Lung (tissue), 12 donors: ENCODE results near the gene B3GNT8. TPM values are rescaled to one million over a fixed set of nuclear protein-coding genes. Genes with fewer than 3 reads are reported as not detected.

ENCODE experiments used
- ATAC-seq: fragments of 200-7000 bp; cut with Tn5 transposase; one replicate; pipeline ENCODE4 v1.9.1; 2020; ENCODE audit warnings: moderate number of reproducible peaks; ENCODE audit not compliant: insufficient read depth, low FRiP score
- DNase-seq, 3 donors: peaks; one replicate each; pipeline ENCODE4 v3.0.0-alpha.2; 2013 to 2017
- H3K27ac ChIP-seq, 2 donors: one replicate each; pipeline ENCODE4 v1.5.1; 2013; ENCODE audit warnings: mild to moderate bottlenecking in 2 of 2, moderate library complexity in 2 of 2, control low read depth in 1 of 2, inconsistent platforms in 1 of 2, low read depth in 1 of 2, low read length in 1 of 2
- H3K27me3 ChIP-seq, 3 donors: one replicate each; pipeline ENCODE4 v1.5.1; 2013; ENCODE audit warnings: low read length in 2 of 3; ENCODE audit not compliant: control insufficient read depth in 3 of 3, insufficient read depth in 3 of 3
- H3K36me3 ChIP-seq, 4 donors: one replicate each; pipeline ENCODE4 v1.5.1; 2013; ENCODE audit warnings: low read length in 4 of 4, mild to moderate bottlenecking in 1 of 4, moderate library complexity in 1 of 4; ENCODE audit not compliant: control insufficient read depth in 4 of 4, insufficient read depth in 4 of 4
- H3K4me1 ChIP-seq, 5 donors: one replicate each; pipeline ENCODE4 v1.5.1; 2013; ENCODE audit warnings: low read length in 5 of 5, mild to moderate bottlenecking in 2 of 5, moderate library complexity in 1 of 5; ENCODE audit not compliant: control insufficient read depth in 5 of 5, insufficient read depth in 5 of 5
- H3K4me3 ChIP-seq: one replicate; pipeline ENCODE4 v1.5.1; 2013; ENCODE audit warnings: mild to moderate bottlenecking, control low read depth, moderate library complexity
- H3K9ac ChIP-seq, 2 donors: one replicate each; pipeline ENCODE4 v1.5.1; 2013; ENCODE audit warnings: low read length in 2 of 2, control low read depth in 1 of 2; ENCODE audit not compliant: insufficient read depth in 1 of 2
- H3K9me3 ChIP-seq, 4 donors: one replicate each; pipeline ENCODE4 v1.5.1; 2013; ENCODE audit warnings: low read length in 3 of 4, mild to moderate bottlenecking in 1 of 4, moderate library complexity in 1 of 4; ENCODE audit not compliant: control insufficient read depth in 4 of 4, insufficient read depth in 3 of 4
- WGBS, 2 donors: extraction: QIAGEN DNeasy Blood & Tissue Kit; methylation state at CpG; one replicate each; pipeline ENCODE4 v1.1.7; 2013; 5-methylcytosine and 5-hydroxymethylcytosine counted together
- polyA plus RNA-seq, 2 donors: library from polyadenylated mRNA; stranded (reverse); fragments of 200-250 nt; gene quantifications; one replicate each; pipeline ENCODE4 v1.2.1, GENCODE V29; 2013
- total RNA-seq, 2 donors: library from RNA; depleted of rRNA in 1 of 2; stranded (reverse); fragments of >200 nt in 1 of 2; gene quantifications; one replicate each; pipeline ENCODE4 v1.2.1, GENCODE V29; 2014 to 2021
- TF ChIP-seq, protein P1 (sequence below): IDR thresholded peaks from 2 replicates; pipeline ENCODE4 v1.5.1; 2012; ENCODE audit warnings: mild to moderate bottlenecking; ENCODE audit errors: control extremely low read depth, extremely low read depth
- donor health status: control.
- donor health status: control.
- donor health status: Bipolar disorder and iron deficiency.
- donor health status: healthy.
- donor health status: DM: yes; HTN: yes; CAD: no.

The B3GNT8 gene
- total and polyA plus RNA-seq, 4 donors = 6.2 to 39.0 (median 32.8) TPM

DNA sequence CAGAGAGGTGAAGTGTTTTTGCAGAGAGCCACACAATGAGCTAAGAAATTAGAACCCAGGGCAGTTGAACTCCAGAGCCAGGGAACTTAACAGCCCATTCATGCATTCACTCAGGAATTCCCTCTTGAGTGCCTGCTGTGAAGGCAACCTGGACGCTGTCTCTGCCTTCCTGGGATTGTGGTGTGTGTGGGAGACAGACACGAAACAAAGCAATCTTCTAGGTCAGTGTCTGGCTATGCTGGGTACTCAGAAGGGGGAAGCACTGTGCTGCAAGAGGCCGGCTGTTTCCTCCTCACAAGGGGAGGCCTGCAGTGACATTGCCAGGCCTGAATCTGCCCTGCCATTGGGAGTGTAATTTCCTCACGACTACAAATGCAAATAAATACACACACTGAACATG, 19.9 kb downstream of the B3GNT8 start:
- DNase-seq (peak in 1 of 3 donors; percentile 37), ATAC-seq (peak; percentile 33)
- Histone ChIP-seq H3K9me3 (no peaks in the 10 kb centered on the region), H3K36me3 (peaks cover 0 to 13% (median 1%) of the 10 kb centered on the region in 4 donors), H3K4me1 (peaks cover 0 to 25% (median 4%) of the 10 kb centered on the region in 5 donors), H3K9ac (no peak overlapping the region), H3K27ac (peak overlapping the region; percentile 11 to 88), H3K4me3 (no peak overlapping the region), H3K27me3 (no peaks in the 10 kb centered on the region)
- WGBS, 2 donors = 14 to 22% methylated on average over 4 of the region's 4 CpGs
- TF ChIP-seq, protein P1, sequence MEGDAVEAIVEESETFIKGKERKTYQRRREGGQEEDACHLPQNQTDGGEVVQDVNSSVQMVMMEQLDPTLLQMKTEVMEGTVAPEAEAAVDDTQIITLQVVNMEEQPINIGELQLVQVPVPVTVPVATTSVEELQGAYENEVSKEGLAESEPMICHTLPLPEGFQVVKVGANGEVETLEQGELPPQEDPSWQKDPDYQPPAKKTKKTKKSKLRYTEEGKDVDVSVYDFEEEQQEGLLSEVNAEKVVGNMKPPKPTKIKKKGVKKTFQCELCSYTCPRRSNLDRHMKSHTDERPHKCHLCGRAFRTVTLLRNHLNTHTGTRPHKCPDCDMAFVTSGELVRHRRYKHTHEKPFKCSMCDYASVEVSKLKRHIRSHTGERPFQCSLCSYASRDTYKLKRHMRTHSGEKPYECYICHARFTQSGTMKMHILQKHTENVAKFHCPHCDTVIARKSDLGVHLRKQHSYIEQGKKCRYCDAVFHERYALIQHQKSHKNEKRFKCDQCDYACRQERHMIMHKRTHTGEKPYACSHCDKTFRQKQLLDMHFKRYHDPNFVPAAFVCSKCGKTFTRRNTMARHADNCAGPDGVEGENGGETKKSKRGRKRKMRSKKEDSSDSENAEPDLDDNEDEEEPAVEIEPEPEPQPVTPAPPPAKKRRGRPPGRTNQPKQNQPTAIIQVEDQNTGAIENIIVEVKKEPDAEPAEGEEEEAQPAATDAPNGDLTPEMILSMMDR = no peak

DNA sequence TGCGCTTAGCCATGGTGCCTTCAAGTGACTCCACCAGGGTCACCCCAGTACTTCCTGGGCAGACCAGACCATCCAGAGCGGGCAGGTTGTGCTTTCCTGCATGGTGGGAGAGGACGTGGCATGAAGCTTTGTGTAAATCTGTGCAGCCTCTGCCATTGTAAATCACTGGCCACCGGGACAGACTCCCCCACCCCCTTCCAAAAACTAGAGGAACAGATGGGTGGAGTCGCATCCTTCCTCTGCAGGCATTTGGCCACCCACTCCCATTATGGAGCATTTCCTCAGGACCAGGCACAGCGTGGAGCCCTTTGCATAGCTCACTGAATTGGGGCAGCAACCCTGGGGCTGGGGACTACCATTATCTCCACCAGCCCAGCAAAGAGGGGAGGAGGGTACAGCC, 21.4 kb downstream of the B3GNT8 start:
- peaks cover 0 to 6% (median 0%) of the 10 kb centered on the region in 4 donors for H3K36me3 ChIP-seq
- no peak overlapping the region for H3K4me3 ChIP-seq
- WGBS, 2 donors = 67 to 71% methylated on average over 6 of the region's 6 CpGs
- H3K9ac ChIP-seq = no peak overlapping the region
- no peak for DNase-seq
- no peaks in the 10 kb centered on the region for H3K27me3 ChIP-seq
- H3K27ac ChIP-seq = peak overlapping the region; percentile 12 to 13
- ATAC-seq = no peak
- TF ChIP-seq, protein P1 = no peak
- peaks cover 0 to 27% (median 4%) of the 10 kb centered on the region in 5 donors for H3K4me1 ChIP-seq
- no peaks in the 10 kb centered on the region for H3K9me3 ChIP-seq

DNA sequence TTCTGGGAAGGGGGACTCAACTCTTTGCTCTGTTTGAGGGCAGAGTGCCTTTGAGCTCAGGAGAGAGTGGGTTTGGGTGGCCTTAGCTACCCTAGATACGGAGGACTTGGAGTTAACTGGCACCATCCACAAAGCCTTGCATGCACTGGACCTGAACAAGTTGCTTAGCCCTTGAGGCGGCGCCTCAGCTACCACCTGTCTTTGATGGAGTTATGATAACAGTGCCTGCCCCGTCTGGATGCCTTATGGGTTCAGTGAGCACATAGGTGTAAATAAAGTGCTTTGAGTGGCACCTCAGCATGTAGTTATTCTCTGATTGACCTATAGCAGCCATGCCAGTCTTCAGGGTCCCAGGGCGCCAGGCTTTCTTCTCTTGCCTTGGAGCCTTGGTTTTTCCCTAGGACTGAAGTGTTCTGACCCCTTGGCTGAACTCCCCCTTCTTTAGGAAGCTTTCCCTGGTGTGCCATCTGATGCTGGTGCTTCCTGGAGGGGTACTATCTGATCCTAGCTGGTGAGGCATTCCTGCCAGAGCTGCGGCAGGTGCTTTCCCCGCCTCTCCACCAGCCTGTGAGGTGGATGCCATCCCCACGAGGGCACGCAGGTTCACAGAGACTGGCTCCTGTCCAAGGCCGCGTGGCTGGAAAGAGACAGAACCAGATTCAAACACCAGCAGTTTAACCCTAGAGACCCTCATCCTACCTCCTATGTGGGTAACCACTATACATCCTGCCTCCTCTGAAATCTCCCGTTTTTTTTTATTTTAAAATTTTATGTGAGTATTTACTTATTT, 23.8 kb downstream of the B3GNT8 start:
- DNase-seq = no peak
- 65 to 69% methylated on average over 12 of the region's 12 CpGs for WGBS, 2 donors

More for the DNA sequence above, 23.8 kb downstream of the B3GNT8 start:
- no peak for ATAC-seq
- TF ChIP-seq, protein P1 = no peak
- H3K4me3 ChIP-seq = no peak overlapping the region
- peaks cover 0 to 1% (median 0%) of the 10 kb centered on the region in 4 donors for H3K36me3 ChIP-seq
- peak overlapping the region in 1 of 2 donors; percentile 7 for H3K27ac ChIP-seq
- no peaks in the 10 kb centered on the region for H3K27me3 ChIP-seq
- peaks cover 0 to 26% (median 8%) of the 10 kb centered on the region in 5 donors for H3K4me1 ChIP-seq
- no peaks in the 10 kb centered on the region for H3K9me3 ChIP-seq
- H3K9ac ChIP-seq = no peak overlapping the region
